Measurements from ENCODE around the gene UQCRC2.

- TF ChIP-seq CTCF (optimal IDR thresholded peaks at IDR 0.05 in 1 of 3, IDR thresholded peaks at IDR 0.05 in 1 of 3, conservative IDR thresholded peaks at IDR 0.05 in 1 of 3; ENCODE audit: extremely low read depth in 1 of 3, insufficient read depth in 2 of 3, low read length in 3 of 3): no peak
- TF ChIP-seq EZH2 (IDR thresholded peaks at IDR 0.05; ENCODE audit: low read length): no peak
These were observed 11.2 kb downstream of the UQCRC2 start for GRCh38 chr16:21964353-21964752.
